ENCODE results near the gene MYO19. TPM values are rescaled to one million over a fixed set of nuclear protein-coding genes. Genes with fewer than 3 reads are reported as not detected.
A peak's percentile ranks its signal among the peaks of the same experiment; 100 is the strongest.
"Not testable (repeated sequence)": the region's sequence is repeated elsewhere in the genome, so short reads cannot be mapped to it uniquely, and the experiment has no call there.

MYO19 gene
- total RNA-seq, 1 donor from 2014 or later = 12.7 TPM

GRCh38 chr17:36482611-36483504 lies 51.8 kb downstream of the MYO19 start:
- peak; percentile 92 for ATAC-seq (ENCODE audit: poor library complexity)
- peak; percentile 93 for DNase-seq
- intact Hi-C loops (cut with DNase I) = loop anchor here (5.0 to 10.0 kb wide), 2 partner anchors 62 to 511 kb away; partner anchors contain the start of gene GGNBP2

- no peak for DNase-seq
- no peak for ATAC-seq (ENCODE audit: poor library complexity)
- intact Hi-C loops (cut with DNase I) = loop anchor here (5.0 to 10.0 kb wide), 2 partner anchors 63 to 510 kb away; partner anchors contain the start of gene GGNBP2
Measured at GRCh38 chr17:36481829-36482228, 52.8 kb downstream of the MYO19 start.

GRCh38 chr17:36475346-36475970 lies 59.2 kb downstream of the MYO19 start:
- intact Hi-C loops (cut with DNase I) = no loop called here
- no peak for ATAC-seq (ENCODE audit: poor library complexity)

GRCh38 chr17:36474571-36474970 lies 60.1 kb downstream of the MYO19 start:
- intact Hi-C loops (cut with DNase I) = no loop called here
- ATAC-seq (ENCODE audit: poor library complexity) (no peak), DNase-seq (no peak)

More at GRCh38 chr17:36475346-36475970, 59.2 kb downstream of the MYO19 start:
- no peak for DNase-seq

- no peak for DNase-seq
- intact Hi-C loops (cut with DNase I) = no loop called here
- no peak for ATAC-seq (ENCODE audit: poor library complexity)
Measured at GRCh38 chr17:36470499-36470898, 64.2 kb downstream of the MYO19 start.

GRCh38 chr17:36469733-36470132 lies 64.9 kb downstream of the MYO19 start:
- no peak for ATAC-seq (ENCODE audit: poor library complexity)
- intact Hi-C loops (cut with DNase I) = no loop called here
- no peak for DNase-seq

- DNase-seq (no peak), ATAC-seq (ENCODE audit: poor library complexity) (no peak)
- intact Hi-C loops (cut with DNase I) = no loop called here
Measured at GRCh38 chr17:36468903-36469635, 65.6 kb downstream of the MYO19 start.

GRCh38 chr17:36464765-36465088 lies 69.9 kb downstream of the MYO19 start:
- no peak for ATAC-seq (ENCODE audit: poor library complexity)
- no peak for DNase-seq
- intact Hi-C loops (cut with DNase I) = no loop called here

- DNase-seq = peak; percentile 64
- peak; percentile 93 for ATAC-seq (ENCODE audit: poor library complexity)
- intact Hi-C loops (cut with DNase I) = no loop called here
Measured at GRCh38 chr17:36463916-36464764, 70.5 kb downstream of the MYO19 start.

- intact Hi-C loops (cut with DNase I) = no loop called here
- no peak for ATAC-seq (ENCODE audit: poor library complexity)
- DNase-seq = no peak
Measured at GRCh38 chr17:36461330-36462110, 73.1 kb downstream of the MYO19 start.

GRCh38 chr17:36460265-36460937 lies 74.3 kb downstream of the MYO19 start:
- no peak for DNase-seq
- no peak for ATAC-seq (ENCODE audit: poor library complexity)
- intact Hi-C loops (cut with DNase I) = no loop called here

- no peak for DNase-seq
- intact Hi-C loops (cut with DNase I) = no loop called here
- no peak for ATAC-seq (ENCODE audit: poor library complexity)
Measured at GRCh38 chr17:36459601-36460000, 75.1 kb downstream of the MYO19 start.

- ATAC-seq (ENCODE audit: poor library complexity) = no peak
- intact Hi-C loops (cut with DNase I) = no loop called here
- no peak for DNase-seq
Measured at GRCh38 chr17:36459045-36459444, 75.6 kb downstream of the MYO19 start.

GRCh38 chr17:36457701-36458100 lies 77.0 kb downstream of the MYO19 start:
- intact Hi-C loops (cut with DNase I); ATAC-seq (ENCODE audit: poor library complexity); DNase-seq: not testable (repeated sequence)

- ATAC-seq (ENCODE audit: poor library complexity); DNase-seq: not testable (repeated sequence)
Measured at GRCh38 chr17:36452888-36453287, 81.8 kb downstream of the MYO19 start.

GRCh38 chr17:36449997-36450396 lies 84.7 kb downstream of the MYO19 start:
- ATAC-seq (ENCODE audit: poor library complexity); DNase-seq; intact Hi-C loops (cut with DNase I): not testable (repeated sequence)

More at GRCh38 chr17:36452888-36453287, 81.8 kb downstream of the MYO19 start:
- intact Hi-C loops (cut with DNase I) = not testable (repeated sequence)

Data from Right ventricle myocardium superior (tissue), 1 donor.